IPS-15b (cell line): ENCODE data around the gene ESPL1.

Experiments
- H3K27me3 ChIP-seq: one replicate; pipeline ENCODE4 v1.6.1; 2013; ENCODE audit warnings: low read length; ENCODE audit not compliant: control insufficient read depth, insufficient read depth
- H3K36me3 ChIP-seq: one replicate; pipeline ENCODE4 v1.6.1; 2013; ENCODE audit warnings: low read length; ENCODE audit not compliant: control insufficient read depth, insufficient read depth
- H3K4me1 ChIP-seq: one replicate; pipeline ENCODE4 v1.6.1; 2013; ENCODE audit warnings: mild to moderate bottlenecking, low read length; ENCODE audit not compliant: control insufficient read depth, insufficient read depth
- H3K4me3 ChIP-seq: one replicate; pipeline ENCODE4 v1.5.1; 2013; ENCODE audit warnings: low read depth, low read length
- H3K9ac ChIP-seq: one replicate; pipeline ENCODE4 v1.6.1; 2013; ENCODE audit warnings: low read depth, mild to moderate bottlenecking, low read length
- H3K9me3 ChIP-seq: one replicate; pipeline ENCODE4 v1.6.1; 2013; ENCODE audit warnings: mild to moderate bottlenecking, low read length; ENCODE audit not compliant: control insufficient read depth, insufficient read depth

Gene ESPL1

GRCh38 chr12:53267999-53268629, at the start of gene ESPL1:
Gene ESPL1, plus strand, starts transcription at chr12:53268299. Its CDS starts 468 bp downstream, at chr12:53268767.
- peak within 1 kb of the TSS; percentile 83 for H3K9ac ChIP-seq
- peak within 1 kb of the TSS; percentile 99 for H3K4me3 ChIP-seq
- peaks cover 4% of the 10 kb centered on the region for H3K36me3 ChIP-seq
- no peaks in the 10 kb centered on the region for H3K27me3 ChIP-seq
- H3K4me1 ChIP-seq, result peaks cover 4% of the 10 kb centered on the region
- H3K9me3 ChIP-seq, result no peaks in the 10 kb centered on the region

GRCh38 chr12:53218551-53219291, 49.4 kb upstream of the ESPL1 start:
- Histone ChIP-seq H3K9ac (no peak overlapping the region), H3K4me3 (peak overlapping the region; percentile 94), H3K4me1 (peaks cover 44% of the 10 kb centered on the region), H3K9me3 (no peaks in the 10 kb centered on the region), H3K36me3 (peaks cover 8% of the 10 kb centered on the region), H3K27me3 (peaks cover 6% of the 10 kb centered on the region)

DNA sequence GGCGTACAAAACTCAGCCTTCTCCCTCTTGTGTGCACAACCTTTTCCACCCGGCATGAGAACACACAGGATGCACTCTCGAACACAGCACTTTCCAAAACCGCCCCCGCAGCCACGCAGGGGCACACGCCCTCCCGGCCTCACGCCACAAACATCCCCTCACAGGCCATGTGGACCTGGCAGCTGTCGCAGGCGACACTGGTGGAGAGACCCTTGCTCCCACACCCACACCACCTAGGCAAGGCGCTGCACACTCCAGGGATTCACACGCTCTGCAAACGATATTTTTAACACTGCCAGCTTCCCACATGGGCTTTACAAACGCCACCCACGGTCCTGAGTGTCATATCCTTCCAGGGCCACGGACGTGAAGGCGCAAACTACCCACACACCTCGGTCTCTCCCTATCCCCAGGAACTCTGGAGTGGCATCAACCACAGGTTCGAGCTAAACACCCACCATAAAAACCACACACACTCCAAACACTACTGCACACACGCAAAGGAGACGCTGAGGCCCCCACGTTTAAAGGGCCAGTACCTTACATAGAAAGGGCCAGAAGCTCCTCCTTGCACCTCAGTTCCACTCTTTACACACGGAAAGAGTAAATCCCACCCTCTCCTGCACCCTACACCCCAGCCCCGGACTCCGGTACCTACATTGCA, 48.7 kb upstream of the ESPL1 start:
- H3K4me1 ChIP-seq, result peaks cover 47% of the 10 kb centered on the region
- peaks cover 3% of the 10 kb centered on the region for H3K36me3 ChIP-seq
- H3K27me3 ChIP-seq, result peaks cover 6% of the 10 kb centered on the region
- no peaks in the 10 kb centered on the region for H3K9me3 ChIP-seq
- H3K9ac ChIP-seq, result no peak overlapping the region
- peak overlapping the region; percentile 94 for H3K4me3 ChIP-seq

GRCh38 chr12:53219956-53220693, 48.0 kb upstream of the ESPL1 start:
- H3K4me1 ChIP-seq, result peaks cover 48% of the 10 kb centered on the region
- H3K36me3 ChIP-seq, result no peaks in the 10 kb centered on the region
- H3K9me3 ChIP-seq, result no peaks in the 10 kb centered on the region
- peaks cover 6% of the 10 kb centered on the region for H3K27me3 ChIP-seq
- peak overlapping the region; percentile 94 for H3K4me3 ChIP-seq
- peak overlapping the region; percentile 32 for H3K9ac ChIP-seq

DNA sequence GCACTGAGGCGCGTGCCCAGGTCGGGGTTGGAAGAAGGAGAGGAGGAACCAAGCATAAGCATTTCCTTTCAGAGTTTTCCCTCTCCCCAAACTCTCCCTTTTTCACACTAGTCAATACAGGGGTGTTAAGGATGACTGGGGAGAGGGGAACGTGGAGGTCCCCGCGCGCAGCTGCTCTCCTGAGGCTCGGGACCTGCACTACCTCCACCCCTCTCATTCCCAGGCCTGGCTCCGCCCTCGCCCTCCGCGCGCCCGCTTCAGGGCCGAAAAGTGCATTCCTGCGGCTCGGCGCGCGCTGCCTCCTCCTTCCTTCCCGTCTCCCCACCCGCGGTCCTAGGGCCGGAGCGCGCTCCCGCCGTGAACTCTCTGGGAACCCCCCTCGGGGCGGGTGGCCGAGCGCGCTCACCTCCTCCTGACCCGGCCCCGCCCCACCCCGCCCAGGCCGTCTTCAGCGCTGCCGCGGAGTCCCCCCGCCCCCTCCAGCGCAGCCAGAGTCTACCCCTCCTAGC, 47.4 kb upstream of the ESPL1 start:
- Histone ChIP-seq H3K4me3 (peak overlapping the region; percentile 94), H3K4me1 (peaks cover 48% of the 10 kb centered on the region), H3K36me3 (no peaks in the 10 kb centered on the region), H3K27me3 (peaks cover 6% of the 10 kb centered on the region), H3K9ac (peak overlapping the region; percentile 32), H3K9me3 (no peaks in the 10 kb centered on the region)

DNA sequence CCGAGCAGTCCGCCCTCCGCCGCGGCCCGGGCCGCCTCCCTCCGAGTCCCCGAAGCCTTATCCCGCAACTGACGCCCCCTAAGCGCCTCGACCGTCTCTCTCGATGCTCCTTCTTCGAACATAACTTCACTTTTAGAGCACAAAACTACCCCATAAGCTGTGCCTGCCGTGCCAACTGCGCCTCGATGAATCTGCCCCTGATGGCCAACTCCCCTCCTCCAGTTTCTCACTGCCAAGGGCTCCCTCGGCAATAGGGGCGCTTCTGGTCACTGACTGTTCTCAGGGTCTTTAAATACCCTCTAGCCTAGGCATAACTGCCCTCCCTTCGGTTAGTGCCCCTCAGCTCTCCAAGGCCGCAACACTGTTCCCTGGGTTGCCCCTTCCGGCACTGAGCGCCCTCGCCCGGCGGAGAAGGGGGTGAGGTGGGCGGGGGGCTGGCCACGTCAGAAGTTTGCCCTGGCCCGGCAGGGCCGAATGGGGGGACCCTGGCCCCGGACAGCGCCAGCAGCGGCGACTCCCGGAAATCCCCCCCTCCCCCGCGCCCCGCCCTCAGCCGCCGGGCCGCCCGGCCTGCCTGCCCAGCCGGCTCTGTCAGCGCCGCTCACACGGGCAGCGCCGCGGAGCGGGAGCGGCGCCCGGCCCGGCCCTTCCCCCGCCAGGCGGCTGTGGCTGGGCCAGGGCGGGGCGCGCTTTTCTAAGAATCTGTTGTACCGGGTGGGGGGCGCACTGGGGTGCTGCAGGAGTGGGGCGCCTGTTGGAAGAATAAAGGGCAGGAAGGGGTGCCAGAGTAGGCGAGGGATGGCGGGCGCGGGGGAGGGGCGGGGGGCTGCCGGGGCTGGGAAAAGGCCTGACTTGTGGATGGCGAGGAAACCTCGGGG, 46.7 kb upstream of the ESPL1 start:
- Histone ChIP-seq H3K9ac (peak overlapping the region; percentile 61), H3K4me1 (peaks cover 41% of the 10 kb centered on the region), H3K27me3 (peaks cover 6% of the 10 kb centered on the region), H3K9me3 (no peaks in the 10 kb centered on the region), H3K4me3 (peak overlapping the region; percentile 83), H3K36me3 (no peaks in the 10 kb centered on the region)

GRCh38 chr12:53222170-53222721, 45.9 kb upstream of the ESPL1 start:
- Histone ChIP-seq H3K27me3 (peaks cover 6% of the 10 kb centered on the region), H3K36me3 (peaks cover 4% of the 10 kb centered on the region), H3K4me1 (peaks cover 38% of the 10 kb centered on the region), H3K9me3 (no peaks in the 10 kb centered on the region), H3K9ac (no peak overlapping the region), H3K4me3 (peak overlapping the region; percentile 33)

DNA sequence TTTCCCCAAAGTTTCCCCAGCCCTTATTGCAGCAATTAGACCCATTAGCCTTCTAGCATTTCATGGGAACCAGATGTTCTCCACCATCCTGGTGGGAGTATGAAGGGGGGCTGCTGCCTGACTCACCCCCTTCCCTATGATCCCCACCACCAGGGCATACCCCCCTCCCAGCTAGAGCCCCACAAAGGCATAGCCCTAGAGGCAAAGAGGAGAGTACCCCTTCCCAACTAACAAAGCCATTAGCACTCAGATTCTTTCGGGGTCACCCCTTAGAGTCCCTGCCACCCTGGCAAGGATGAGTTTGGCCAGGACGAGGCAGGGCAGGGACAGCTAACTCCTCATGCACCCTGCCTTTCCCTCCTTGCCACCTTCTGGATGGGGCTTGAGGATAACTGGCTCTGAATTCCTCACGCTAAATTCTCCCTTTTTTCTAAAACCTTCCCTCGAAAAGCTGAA, 45.3 kb upstream of the ESPL1 start:
- no peak overlapping the region for H3K9ac ChIP-seq

GRCh38 chr12:53223389-53224060, 44.6 kb upstream of the ESPL1 start:
- Histone ChIP-seq H3K27me3 (peaks cover 6% of the 10 kb centered on the region), H3K9ac (no peak overlapping the region), H3K4me3 (peak overlapping the region; percentile 43), H3K4me1 (peaks cover 29% of the 10 kb centered on the region), H3K36me3 (peaks cover 6% of the 10 kb centered on the region), H3K9me3 (no peaks in the 10 kb centered on the region)

More for the DNA sequence above, 45.3 kb upstream of the ESPL1 start:
- peaks cover 6% of the 10 kb centered on the region for H3K27me3 ChIP-seq
- peaks cover 6% of the 10 kb centered on the region for H3K36me3 ChIP-seq
- H3K9me3 ChIP-seq, result no peaks in the 10 kb centered on the region
- peaks cover 35% of the 10 kb centered on the region for H3K4me1 ChIP-seq
- H3K4me3 ChIP-seq, result peak overlapping the region; percentile 22
